Psoas muscle (tissue), 8 donors: Measurements from ENCODE around the gene TRANK1. TPM values are rescaled to one million over a fixed set of nuclear protein-coding genes. Genes with fewer than 3 reads are reported as not detected.
"Not testable (repeated sequence)": the region's sequence is repeated elsewhere in the genome, so short reads cannot be mapped to it uniquely, and the experiment has no call there.

Experiments used
- ATAC-seq, 4 donors: fragments of 200-7000 bp; cut with Tn5 transposase; one replicate each; pipeline ENCODE4 v1.9.1; 2020; ENCODE audit warnings: moderate library complexity in 3 of 4, mild to moderate bottlenecking in 2 of 4
- DNase-seq, 2 donors: peaks; one replicate each; pipeline ENCODE4 v3.0.0-alpha.2; 2020
- H3K27ac ChIP-seq: fragments of 200-600 bp; one replicate; pipeline ENCODE4 v1.8.0; 2022
- H3K27me3 ChIP-seq, 3 donors: fragments of 200-600 bp in 1 of 3; one replicate each; pipeline versions ENCODE4 v1.6.1 to v1.8.0; 2013 to 2022; ENCODE audit warnings: low read length in 2 of 3, mild to moderate bottlenecking in 2 of 3, moderate library complexity in 1 of 3; ENCODE audit not compliant: insufficient read depth in 3 of 3
- H3K36me3 ChIP-seq, 2 donors: fragments of 200-600 bp in 1 of 2; one replicate each; pipeline versions ENCODE4 v1.6.1 to v1.8.0; 2013 to 2022; ENCODE audit warnings: low read depth in 1 of 2, mild to moderate bottlenecking in 1 of 2, moderate library complexity in 1 of 2; ENCODE audit not compliant: insufficient read depth in 1 of 2
- H3K4me1 ChIP-seq: fragments of 200-600 bp; one replicate; pipeline ENCODE4 v1.8.0; 2022
- H3K4me3 ChIP-seq: fragments of 200-600 bp; one replicate; pipeline ENCODE4 v1.8.0; 2022; ENCODE audit warnings: mild to moderate bottlenecking
- H3K9me3 ChIP-seq: fragments of 200-600 bp; one replicate; pipeline ENCODE4 v1.8.0; 2022
- WGBS, 3 donors: extraction: QIAGEN DNeasy Blood & Tissue Kit; methylation state at CpG; one replicate each; pipeline versions ENCODE4 v1.1.6 to v1.1.7; 2013; 5-methylcytosine and 5-hydroxymethylcytosine counted together
- intact Hi-C, 2 donors: fragments of 100-400 bp; cut with DNase I; formaldehyde crosslinking; loops; one replicate each; pipeline versions ENCODE4 v1.11.0 to v1.14.2; 2022
- polyA plus RNA-seq, 3 donors: library from polyadenylated mRNA; stranded (reverse); fragments of 200-250 nt; gene quantifications; one replicate each; pipeline ENCODE4 v1.2.3, GENCODE V29; 2013
- total RNA-seq, 4 donors: library from RNA; stranded (reverse); fragmentation: NEBNext Ultra II Directional in 2 of 4; extraction: Animal tissue kit (Norgen Biotek cat#: 25700) in 2 of 4; gene quantifications; one replicate each; pipeline versions ENCODE4 v1.2.1 to v1.2.4, GENCODE V29; 2021 to 2023
- TF ChIP-seq, protein P1 (sequence below): fragments of 200-600 bp; IDR thresholded peaks from one replicate; pipeline ENCODE4 v1.8.0; 2022; ENCODE audit warnings: antibody characterized with exemption
- donor health status: healthy with polysubstance abuse.
- donor health status: DM: no; HTN: no; CAD: no; lungs with moderate emphysema.
- donor health status: Bipolar disorder and iron deficiency.
- donor health status: healthy.
- donor health status: DM: yes; HTN: yes; CAD: no.
- donor health status: DM: no; HTN: no; CAD: no.
- donor health status: DM: no; HTN: no; CAD: no.
- donor health status: DM: yes; HTN: yes; CAD: no.

Gene TRANK1
- total and polyA plus RNA-seq, 7 donors: 0.28 to 4.5 (median 0.63) TPM

DNA sequence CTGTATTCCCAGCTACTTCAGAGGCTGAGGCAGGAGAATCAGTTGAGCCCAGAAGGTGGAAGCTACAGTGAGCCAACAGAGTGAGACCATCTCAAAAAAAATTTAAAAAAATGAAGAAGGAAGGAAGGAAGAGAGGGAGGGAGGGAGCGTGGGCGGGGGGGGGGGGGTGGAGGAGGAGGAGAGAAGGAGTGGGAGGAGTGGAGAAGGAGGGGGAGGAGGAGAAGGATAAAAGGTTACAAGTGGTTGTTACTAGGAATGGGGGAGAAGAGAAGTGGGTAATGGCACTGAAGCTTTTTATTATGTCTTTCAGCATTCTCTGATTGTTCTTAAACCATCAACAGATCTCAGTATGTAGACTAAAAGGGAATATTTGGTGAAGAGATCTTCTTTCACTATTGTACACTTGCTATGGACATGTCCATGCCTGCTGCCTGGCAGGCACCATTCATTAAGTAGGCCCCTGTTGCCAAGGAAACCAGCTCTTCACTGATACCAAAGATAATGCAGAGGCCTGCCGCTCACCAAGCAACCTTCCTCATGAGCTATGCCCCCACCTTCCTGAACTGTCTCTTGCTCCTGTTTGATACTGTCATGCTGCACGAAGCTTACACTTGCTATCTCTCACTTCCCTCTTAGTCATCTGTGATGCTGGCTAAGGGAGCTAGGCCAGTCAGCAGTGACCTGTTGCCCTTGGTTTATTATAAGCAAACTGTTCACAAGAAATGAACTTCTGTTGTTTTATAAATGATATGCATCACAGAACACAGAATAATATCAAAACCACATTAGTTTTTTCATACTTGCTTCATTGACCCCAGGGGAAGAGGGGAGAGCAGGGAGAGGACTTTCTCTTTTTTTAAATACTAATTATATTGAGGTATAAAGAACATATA lies 24.9 kb upstream of the TRANK1 start:
- no peaks in the 10 kb centered on the region for H3K27me3 ChIP-seq
- no peaks in the 10 kb centered on the region for H3K9me3 ChIP-seq
- TF ChIP-seq, protein P1, sequence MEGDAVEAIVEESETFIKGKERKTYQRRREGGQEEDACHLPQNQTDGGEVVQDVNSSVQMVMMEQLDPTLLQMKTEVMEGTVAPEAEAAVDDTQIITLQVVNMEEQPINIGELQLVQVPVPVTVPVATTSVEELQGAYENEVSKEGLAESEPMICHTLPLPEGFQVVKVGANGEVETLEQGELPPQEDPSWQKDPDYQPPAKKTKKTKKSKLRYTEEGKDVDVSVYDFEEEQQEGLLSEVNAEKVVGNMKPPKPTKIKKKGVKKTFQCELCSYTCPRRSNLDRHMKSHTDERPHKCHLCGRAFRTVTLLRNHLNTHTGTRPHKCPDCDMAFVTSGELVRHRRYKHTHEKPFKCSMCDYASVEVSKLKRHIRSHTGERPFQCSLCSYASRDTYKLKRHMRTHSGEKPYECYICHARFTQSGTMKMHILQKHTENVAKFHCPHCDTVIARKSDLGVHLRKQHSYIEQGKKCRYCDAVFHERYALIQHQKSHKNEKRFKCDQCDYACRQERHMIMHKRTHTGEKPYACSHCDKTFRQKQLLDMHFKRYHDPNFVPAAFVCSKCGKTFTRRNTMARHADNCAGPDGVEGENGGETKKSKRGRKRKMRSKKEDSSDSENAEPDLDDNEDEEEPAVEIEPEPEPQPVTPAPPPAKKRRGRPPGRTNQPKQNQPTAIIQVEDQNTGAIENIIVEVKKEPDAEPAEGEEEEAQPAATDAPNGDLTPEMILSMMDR: no peak
- no peak overlapping the region for H3K27ac ChIP-seq
- WGBS, 3 donors: 64 to 65% (median 64%) methylated on average over 3 to 4 of the region's 4 CpGs
- peak in 2 of 4 donors; percentile 30 to 35 for ATAC-seq
- H3K36me3 ChIP-seq: no peaks in the 10 kb centered on the region
- intact Hi-C loops: no loop called here
- no peak overlapping the region for H3K4me3 ChIP-seq
- DNase-seq: no peak
- H3K4me1 ChIP-seq: no peaks in the 10 kb centered on the region

DNA sequence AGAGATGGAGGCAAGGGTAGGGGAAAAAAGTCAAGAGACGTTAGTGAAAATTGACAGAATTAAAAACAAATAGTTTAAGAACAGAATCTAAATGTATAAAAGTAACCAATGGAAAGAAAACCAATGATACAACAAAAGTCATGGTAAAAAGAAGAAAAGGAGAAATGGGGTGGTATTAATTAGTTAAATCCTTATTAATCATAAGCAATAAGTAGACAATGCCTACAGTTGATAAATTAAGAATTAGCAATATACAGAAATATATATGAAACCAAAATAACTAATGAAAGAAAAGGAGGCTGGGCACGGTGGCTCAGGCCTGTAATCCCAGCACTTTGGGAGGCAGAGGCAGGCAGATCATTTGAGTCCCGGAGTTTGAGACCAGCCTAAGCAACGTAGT lies 24.2 kb upstream of the TRANK1 start:
- intact Hi-C loops: no loop called here
- Histone ChIP-seq H3K4me1 (no peaks in the 10 kb centered on the region), H3K27ac (no peak overlapping the region), H3K36me3 (no peaks in the 10 kb centered on the region), H3K4me3 (no peak overlapping the region), H3K27me3 (no peaks in the 10 kb centered on the region), H3K9me3 (no peaks in the 10 kb centered on the region)
- 75 to 86% (median 83%) methylated on average over 4 of the region's 4 CpGs for WGBS, 3 donors
- TF ChIP-seq, protein P1: no peak
- DNase-seq: no peak
- ATAC-seq: no peak

DNA sequence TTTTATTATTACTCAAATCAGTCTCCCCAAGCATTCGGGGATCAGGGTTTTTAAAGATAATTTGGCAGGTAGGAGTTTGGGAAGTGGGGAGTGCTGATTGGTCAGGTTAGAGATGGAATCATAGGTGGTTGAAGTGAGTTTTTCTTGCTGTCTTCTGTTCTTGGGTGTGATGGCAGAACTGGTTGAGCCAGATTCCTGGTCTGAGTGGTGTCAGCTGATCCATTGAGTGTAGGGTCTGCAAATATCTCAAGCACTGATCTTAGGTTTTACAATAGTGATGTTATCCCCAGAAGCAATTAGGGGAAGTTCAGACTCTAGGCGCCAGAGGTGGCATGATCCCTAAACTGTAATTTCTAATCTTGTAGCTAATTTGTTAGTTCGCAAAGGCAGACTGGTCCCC lies 20.6 kb upstream of the TRANK1 start:
- H3K4me3 ChIP-seq: no peak overlapping the region
- TF ChIP-seq, protein P1: no peak
- H3K27ac ChIP-seq: no peak overlapping the region
- no peaks in the 10 kb centered on the region for H3K4me1 ChIP-seq
- 81 to 83% (median 82%) methylated on average over 3 of the region's 3 CpGs for WGBS, 3 donors
- ATAC-seq: no peak
- H3K27me3 ChIP-seq: no peaks in the 10 kb centered on the region
- no peak for DNase-seq
- no peaks in the 10 kb centered on the region for H3K36me3 ChIP-seq
- intact Hi-C loops: no loop called here
- no peaks in the 10 kb centered on the region for H3K9me3 ChIP-seq

DNA sequence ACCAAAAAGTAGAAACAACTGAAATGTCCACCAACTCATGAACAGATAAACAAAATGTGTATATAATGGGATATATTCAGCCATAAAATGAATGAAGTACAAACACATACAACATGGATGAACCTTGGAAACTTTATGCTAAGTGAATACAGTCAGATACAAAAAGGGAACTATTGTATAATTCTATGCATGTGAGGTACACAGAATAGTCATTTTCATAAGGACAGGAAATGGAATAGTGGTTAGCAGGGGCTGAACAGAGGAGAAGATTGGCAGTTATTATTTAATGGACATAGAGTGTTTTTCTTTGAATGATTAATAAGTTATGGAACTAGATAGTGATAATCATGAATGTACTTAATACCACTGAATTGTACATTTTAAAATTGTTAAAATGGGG lies 20.0 kb upstream of the TRANK1 start:
- DNase-seq: no peak
- no peak overlapping the region for H3K4me3 ChIP-seq
- intact Hi-C loops: no loop called here
- no peaks in the 10 kb centered on the region for H3K4me1 ChIP-seq
- H3K27ac ChIP-seq: no peak overlapping the region
- no peaks in the 10 kb centered on the region for H3K9me3 ChIP-seq
- H3K36me3 ChIP-seq: no peaks in the 10 kb centered on the region
- TF ChIP-seq, protein P1: no peak
- ATAC-seq: no peak
- no peaks in the 10 kb centered on the region for H3K27me3 ChIP-seq

DNA sequence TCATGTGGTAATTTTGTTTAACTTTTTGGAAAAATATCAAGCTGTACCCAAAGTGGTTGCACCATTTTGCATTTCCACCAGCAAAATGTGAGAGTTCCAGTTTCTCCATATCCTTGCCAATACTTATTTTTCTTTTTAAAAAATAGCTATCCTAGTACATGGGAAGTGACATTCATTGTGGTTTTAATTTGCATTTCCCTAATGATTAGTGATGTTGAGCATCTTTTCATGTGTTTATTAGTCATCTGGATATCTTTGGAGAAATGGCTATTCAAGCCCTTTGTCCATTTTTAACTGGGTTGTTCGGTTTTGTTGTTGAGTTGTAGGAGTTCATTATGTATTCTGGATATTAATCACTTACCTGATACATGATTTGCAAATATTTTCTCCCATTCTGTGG lies 19.5 kb upstream of the TRANK1 start:
- ATAC-seq: no peak
- H3K27ac ChIP-seq: no peak overlapping the region
- intact Hi-C loops: no loop called here
- no peaks in the 10 kb centered on the region for H3K4me1 ChIP-seq
- DNase-seq: no peak
- WGBS, 3 donors: 90 to 98% (median 91%) methylated on average over 1 of the region's 1 CpG
- no peaks in the 10 kb centered on the region for H3K27me3 ChIP-seq
- no peak overlapping the region for H3K4me3 ChIP-seq
- H3K9me3 ChIP-seq: no peaks in the 10 kb centered on the region
- no peaks in the 10 kb centered on the region for H3K36me3 ChIP-seq
- TF ChIP-seq, protein P1: no peak

DNA sequence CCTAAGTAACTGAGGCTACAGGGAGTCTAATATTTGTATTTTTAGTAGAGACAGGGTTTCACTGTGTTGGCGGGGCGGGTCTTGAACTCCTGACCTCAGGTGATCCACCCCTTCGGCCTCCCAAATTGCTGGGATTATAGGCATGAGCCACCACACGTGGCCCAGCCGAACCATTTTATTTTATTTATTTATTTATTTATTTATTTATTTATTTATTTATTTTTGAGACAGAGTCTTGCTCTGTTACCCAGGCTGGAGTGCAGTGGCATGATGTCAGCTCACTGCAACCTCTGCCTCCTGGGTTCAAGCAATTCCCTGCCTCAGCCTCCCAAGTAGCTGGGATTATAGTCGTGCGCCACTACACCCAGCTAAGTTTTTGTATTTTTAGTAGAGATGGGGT lies 18.2 kb upstream of the TRANK1 start:
- H3K4me1 ChIP-seq, intact Hi-C loops, H3K36me3 ChIP-seq, H3K9me3 ChIP-seq, DNase-seq, ATAC-seq, H3K27me3 ChIP-seq, H3K4me3 ChIP-seq, H3K27ac ChIP-seq: not testable (repeated sequence)
- 96 to 98% (median 97%) methylated on average over 7 of the region's 7 CpGs for WGBS, 3 donors
